CD4-positive, alpha-beta T cell treated with Interleukin-1 beta for 1 hour (primary cell): Measurements from ENCODE around the gene MRPS18A.
"Not testable (repeated sequence)": the region's sequence is repeated elsewhere in the genome, so short reads cannot be mapped to it uniquely, and the experiment has no call there.

Source experiments
- DNase-seq, 2 donors: peaks; one replicate each; pipeline ENCODE4 v3.0.0-alpha.2; 2020 to 2022

Gene MRPS18A

DNA sequence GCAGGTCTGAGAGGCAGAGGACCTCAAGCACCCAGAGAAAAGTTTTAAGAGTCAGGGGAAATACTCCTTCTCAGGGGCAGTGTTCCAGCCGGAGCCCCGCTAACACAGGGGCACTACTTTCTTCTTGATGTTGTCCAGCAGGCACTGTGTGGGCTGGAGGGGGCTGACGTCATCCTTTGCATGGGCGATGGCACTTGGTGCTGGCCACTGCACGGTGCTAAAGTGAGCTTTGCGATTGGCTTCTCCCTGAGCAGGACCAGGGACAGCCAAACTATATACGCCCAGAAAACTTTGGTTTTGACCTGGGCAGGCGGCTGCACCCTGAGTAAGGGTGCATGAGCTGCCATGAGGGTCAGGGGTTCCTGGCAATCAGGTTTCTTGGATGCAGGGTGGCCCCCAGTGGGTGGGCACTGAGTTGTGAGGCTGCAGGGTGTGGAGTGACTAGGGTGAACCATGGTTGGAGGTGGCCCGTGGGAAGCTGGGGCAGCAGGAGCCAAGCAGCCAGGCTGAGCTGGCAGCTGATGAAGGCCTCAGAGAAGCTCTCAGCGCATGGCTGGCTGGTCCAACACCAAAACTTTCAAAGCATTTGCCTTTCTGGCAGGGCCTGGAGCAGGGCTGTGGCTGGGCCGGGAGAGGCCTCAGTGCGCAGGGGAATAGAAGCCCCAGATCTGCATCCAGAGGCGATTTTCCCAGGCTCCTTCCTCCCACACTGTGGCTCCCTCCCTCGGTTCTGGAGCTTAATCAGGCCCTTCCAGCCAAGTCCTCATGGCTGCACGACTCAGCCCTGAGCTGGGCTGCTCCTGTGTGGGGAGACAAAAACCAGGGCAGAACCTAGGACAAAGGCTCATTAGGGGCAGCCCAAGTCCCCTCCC, 18.3 kb downstream of the MRPS18A start:
- DNase-seq, result no peak

DNA sequence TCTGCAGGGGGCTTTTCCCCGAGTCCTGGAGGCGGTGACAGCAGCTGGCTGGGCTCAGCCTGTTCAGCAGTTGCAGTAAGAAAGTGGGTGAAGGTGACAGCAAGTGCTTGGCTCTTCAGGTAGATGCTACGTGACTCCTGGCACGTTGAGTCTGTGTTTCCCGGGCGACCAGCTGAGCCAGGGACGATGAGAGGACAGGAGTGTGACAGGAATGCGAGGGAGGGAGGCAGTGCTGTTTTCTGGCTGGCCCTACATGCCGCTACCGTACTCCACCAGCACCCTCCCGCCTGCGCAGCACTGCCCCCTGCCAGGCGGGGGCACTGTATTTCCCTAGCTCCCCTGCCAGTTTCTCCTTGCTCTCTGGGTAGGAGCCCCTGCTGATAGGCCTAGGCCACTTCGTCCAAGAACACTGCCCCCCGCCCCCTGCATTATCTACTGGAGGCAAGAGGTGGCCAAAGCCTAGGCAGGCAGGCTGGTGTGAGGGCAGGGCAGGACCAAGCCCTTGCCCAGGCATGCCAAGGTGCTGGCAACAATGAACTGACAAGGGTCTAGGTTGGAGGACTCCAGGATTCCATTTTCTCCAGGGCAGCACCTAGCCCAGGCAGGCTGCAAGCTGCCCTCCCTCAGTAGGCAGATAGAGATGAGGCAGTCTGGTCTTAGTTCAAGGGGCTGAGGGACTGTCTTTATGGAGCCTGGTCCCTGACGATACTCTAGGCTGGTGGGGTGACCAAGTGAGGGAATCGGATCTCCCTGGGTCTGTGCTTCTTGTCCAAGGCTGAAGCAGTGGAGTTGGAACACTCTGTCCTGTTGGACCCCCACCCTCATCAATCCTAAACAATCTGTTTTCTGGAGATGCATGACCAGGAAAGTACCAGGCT, 19.2 kb downstream of the MRPS18A start:
- DNase-seq, result peak; percentile 35 to 41

DNA sequence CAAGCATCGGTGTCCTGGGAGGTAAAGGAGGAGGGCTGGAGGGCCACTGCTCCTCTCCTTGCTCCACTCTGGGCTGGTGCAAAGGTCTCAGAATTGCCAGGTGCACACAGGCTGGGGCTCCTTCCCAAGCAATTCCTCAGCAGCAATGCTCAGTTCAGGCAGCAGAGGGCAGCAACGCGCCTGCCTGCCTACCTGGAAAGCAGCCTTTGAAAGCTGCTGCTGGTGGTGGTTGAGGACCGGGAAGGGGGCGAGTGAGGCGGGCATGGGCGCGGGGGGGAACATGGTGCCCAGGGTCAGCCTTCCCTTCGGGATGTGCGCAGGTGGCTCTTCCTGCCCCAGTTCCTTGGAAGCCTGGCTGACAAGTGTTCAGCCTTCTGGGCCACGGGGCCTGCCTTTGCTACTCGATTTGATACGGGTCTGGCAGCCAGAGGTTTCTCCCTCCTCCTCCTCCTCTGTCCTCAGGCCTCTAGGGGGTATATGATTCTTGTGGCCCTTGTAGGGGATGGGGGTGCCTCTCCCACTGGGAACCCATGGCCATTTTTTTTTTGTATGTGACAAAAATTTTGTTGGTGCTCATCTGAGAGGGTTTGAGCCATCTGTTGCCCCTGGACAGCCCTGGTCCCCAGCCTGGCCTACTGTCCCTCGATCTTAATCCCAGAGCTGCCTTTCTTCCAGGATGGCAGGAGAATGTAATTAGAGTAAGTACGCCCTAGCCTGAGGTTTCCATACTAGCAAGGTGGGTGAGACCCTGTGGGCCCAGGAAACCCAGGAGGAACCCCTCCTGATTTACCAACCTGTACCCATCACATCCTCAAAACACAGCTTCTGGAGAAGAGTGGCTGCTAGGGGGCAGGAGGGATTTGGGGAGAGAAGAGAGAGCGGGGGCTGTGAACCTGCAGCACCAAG, 20.1 kb downstream of the MRPS18A start:
- DNase-seq, result peak; percentile 75 to 76

DNA sequence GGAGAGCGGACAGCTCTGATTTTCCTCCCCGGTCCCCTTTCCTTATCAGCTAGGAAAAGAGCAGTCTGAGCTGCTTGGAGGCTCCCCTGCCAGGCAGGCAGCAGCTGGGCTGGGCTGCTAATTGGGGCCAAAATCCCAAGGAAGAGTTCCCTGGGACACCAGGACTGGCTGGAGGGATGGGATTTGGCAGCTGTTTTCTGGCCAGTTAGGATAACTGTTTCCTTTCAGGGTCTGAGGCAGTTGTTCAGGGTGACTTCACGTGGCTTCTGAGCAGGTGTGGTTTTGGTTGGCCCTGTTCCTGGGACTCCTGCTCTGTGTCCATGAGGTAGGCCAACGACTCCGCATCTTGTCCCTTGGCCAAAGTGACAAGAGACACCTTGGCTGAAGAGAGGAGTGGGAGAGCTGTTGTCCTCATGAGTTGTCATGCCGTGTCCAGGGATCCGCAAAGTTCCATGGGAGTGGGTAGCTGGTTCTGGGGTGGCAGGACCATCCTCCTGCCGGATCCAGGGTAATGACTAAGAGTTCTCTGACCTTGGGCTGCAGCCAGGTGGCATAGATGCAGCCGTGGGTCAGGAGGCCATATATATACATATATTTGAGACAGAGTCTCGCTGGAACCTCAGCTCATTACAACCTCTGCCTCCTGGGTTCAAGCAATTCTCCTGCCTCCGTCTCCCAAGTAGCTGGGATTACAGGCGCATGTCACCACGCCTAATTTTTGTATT, 21.2 kb downstream of the MRPS18A start:
- no peak for DNase-seq

DNA sequence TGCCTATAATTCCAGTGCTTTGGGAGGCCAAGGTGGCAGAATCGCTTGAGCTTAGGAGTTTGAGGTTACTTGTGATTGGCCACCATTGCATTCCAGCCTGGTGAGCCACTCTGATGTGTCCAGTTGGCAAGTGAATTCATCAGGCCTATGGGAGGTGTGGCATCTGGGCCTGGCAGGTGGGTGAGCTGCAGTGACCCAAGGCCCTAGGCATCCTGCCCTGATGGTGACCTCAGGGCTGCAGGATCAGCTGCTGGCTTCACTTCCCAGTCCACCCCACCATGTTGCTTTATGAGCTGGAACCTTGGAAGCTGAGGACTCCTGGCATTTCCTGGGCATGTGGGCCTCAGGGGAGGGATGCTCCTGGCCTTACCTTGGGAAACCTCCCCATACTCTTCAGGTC, 22.2 kb downstream of the MRPS18A start:
- no peak for DNase-seq

DNA sequence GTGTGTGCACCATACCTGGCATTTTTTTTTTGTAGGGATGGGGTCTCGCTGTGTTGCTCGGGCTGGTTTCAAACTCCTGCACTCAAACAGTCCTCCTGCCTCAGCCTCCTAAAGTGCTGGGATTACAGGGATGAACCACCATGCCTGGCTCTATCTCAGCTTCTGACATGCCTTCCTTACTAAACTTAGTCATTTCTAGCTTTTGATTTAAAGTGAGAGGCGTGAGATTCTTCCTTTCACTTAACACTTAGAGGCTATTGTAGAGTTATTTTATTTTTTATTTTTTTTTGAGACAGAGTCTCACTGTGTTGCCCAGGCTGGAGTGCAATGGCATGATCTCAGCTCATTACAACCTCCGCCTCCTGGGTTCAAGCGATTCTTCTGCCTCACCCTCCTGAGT, 24.6 kb downstream of the MRPS18A start:
- not testable (repeated sequence) for DNase-seq

DNA sequence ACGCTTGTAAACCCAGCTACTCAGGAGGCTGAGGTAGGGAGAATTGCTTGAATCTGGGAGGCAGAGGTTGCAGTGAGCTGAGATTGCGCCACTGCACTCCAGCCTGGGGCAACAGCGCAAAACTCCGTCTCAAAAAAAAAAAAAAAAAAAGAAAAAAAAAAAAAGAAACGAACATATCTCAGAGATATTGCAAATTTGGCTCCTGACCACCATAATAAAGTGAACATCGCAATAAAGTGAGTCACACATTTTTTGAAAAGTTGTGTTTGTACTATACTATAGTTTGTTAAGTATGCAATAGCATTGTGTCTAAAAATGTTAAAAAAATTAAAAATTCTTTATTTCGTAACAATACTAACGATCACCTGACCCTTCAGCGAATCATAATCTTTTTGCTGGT, 29.4 kb downstream of the MRPS18A start:
- DNase-seq, result no peak

DNA sequence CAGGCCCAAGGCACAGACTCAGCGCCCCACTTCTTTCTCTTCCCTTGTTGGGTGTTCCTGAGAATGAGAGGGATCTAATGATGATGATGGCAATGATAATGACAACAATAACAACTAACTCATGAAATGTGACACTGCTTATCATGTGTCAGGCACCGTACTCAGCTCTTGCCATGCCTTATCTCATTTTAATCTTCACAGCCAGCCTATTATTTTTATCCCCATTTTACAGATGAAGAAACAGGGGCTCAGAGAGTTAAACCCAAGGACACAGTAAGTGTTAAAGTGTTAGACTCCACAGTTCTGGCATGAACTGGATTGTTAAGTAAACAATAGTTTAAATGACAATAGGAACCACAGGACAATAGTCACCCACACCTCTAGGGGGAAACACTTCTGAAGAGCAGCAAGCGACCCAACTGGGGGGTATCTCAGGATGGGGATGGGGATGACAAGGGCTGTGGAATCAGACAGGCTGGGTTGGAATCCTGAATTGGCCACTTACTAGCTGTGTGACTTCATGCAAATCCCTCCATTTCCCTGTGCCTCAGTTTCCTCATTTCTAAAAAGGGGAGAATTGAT, 30.3 kb downstream of the MRPS18A start:
- no peak for DNase-seq

DNA sequence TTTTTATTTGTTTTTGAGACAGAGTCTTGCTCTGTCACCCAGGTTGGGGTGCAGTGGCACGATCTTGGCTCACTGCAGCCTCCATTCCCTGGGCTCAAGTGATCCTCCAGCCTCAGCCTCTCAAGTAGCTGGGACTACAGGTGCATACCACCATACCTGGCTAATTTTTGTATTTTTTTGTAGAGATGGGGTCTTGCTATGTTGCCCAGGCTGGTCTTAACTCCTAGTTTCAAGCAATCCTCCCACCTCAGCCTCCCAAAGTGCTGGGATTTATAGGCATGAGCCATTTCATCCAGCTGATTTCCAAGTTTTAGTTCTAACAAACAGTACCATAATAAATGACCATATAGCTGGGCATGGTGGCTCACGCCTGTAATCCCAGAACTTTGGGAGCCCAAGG, 34.8 kb downstream of the MRPS18A start:
- DNase-seq, result not testable (repeated sequence)

DNA sequence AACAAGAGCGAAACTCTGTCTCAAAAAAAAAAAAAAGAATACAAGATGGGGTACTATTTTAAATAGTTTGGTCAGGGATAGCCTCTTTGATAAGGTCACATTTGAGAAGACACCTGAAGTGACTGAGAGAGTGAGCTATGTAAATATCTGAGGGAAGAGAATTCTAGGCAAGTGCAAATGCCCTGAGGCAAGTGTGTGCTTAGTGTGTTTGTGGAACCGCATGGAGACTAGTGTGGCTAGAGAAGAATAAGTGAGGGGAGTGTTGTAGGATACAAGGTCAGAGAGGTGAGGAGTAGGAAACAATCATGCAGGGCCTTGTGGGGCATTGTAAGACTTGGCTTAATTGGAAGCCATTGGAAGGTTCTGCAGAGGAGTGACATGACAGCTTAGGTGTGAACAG, 39.3 kb downstream of the MRPS18A start:
- no peak for DNase-seq

DNA sequence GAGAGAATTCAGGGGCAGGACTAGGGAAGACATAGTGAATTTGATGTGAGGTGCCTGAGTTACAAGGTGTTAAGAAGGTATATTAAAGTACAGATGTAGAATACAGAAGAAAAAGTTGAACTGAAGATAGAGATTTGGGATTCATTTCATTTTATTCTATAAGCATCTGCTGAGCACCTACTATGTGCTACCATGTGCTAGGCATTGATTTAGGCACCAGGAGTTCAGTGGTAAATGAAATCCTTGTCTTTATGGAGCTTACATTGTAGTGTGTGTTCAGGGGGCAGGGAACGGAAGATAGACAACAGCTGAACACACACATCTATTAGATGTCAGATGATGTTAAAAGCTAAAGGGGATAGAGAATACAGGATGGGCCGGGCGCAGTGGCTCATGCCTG, 40.0 kb downstream of the MRPS18A start:
- DNase-seq, result no peak

DNA sequence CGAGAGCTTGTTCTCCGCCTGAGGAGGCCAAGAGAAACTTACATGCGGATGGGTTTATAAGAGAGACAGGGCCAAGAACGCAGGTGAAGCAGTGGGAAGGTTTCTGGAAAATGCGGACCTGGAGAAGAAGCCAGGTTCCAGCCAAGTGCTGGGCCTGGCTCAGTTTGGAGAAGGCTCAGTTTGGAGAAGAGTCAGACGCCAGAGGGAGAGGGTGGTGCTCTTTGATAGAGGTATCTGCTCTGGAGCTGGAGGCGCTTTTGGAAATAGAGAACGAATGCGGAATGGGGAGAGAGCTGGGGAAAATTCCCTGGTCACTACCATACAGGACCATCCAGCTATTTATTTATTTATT, 42.0 kb downstream of the MRPS18A start:
- no peak for DNase-seq

DNA sequence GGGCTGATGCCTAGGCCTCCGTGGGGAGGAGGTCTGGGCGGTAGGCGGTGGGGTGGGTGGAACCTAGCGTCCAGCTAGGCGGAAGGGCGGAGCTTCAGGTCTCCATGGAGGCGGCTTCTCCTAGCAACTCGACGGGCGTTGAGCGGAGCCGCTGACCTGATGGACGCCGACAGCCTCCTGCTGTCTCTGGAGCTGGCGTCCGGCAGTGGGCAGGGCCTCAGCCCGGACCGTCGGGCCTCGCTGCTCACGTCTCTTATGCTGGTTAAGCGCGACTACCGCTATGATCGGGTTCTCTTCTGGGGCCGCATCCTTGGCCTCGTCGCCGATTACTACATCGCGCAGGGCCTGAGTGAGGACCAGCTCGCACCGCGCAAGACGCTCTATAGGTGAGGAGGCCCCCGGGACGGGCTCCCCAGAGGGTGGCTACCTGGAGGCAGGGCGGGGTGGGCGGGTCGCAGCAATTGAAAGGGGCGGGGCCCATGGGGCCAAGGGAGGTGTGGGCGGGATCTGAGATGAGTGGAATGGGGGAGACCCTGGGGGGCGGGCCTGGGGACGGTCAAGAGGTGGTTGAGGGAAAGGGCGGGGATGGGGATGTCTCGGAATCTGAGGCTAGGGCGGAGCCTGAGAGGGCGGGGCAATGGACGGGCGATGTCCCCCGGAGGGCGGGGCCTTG, 42.5 kb downstream of the MRPS18A start, which contains the start of gene RSPH9:
TSS of gene RSPH9 (plus strand) at position 97 of the 673 bp plus-strand sequence. CDS start at position 160, 63 bp downstream.
- DNase-seq, result peak; percentile 72 to 74

DNA sequence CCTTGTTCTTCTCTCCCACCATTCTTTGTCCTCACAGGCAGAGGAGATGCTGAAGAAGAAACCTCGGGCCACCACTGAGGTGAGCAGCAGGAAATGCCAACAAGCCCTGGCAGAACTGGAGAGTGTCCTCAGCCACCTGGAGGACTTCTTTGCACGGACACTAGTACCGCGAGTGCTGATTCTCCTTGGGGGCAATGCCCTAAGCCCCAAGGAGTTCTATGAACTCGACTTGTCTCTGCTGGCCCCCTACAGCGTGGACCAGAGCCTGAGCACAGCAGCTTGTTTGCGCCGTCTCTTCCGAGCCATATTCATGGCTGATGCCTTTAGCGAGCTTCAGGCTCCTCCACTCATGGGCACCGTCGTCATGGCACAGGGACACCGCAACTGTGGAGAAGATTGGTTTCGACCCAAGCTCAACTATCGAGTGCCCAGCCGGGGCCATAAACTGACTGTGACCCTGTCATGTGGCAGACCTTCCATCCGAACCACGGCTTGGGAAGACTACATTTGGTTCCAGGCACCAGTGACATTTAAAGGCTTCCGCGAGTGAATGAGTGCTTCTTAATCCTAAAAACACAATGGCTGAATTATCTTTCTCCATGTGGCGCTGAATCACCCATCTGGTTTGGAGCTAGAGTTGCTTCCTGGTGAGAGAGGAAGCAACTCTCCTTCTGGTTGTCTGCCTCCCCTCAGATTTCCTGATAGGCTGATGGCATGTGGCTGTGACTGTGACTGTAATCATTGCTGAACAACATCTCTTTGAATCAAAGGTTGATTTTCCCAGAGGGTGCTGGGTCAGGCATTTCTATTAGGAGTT, 47.4 kb downstream of the MRPS18A start:
- DNase-seq, result no peak

DNA sequence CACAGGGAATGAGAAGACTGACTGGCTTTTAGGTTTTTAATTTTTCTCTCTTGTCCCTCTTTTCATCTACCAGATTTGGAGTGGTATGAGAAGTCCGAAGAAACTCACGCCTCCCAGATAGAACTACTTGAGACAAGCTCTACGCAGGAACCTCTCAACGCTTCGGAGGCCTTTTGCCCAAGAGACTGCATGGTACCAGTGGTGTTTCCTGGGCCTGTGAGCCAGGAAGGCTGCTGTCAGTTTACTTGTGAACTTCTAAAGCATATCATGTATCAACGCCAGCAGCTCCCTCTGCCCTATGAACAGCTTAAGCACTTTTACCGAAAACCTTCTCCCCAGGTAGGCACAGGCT, 51.3 kb downstream of the MRPS18A start:
- no peak for DNase-seq

DNA sequence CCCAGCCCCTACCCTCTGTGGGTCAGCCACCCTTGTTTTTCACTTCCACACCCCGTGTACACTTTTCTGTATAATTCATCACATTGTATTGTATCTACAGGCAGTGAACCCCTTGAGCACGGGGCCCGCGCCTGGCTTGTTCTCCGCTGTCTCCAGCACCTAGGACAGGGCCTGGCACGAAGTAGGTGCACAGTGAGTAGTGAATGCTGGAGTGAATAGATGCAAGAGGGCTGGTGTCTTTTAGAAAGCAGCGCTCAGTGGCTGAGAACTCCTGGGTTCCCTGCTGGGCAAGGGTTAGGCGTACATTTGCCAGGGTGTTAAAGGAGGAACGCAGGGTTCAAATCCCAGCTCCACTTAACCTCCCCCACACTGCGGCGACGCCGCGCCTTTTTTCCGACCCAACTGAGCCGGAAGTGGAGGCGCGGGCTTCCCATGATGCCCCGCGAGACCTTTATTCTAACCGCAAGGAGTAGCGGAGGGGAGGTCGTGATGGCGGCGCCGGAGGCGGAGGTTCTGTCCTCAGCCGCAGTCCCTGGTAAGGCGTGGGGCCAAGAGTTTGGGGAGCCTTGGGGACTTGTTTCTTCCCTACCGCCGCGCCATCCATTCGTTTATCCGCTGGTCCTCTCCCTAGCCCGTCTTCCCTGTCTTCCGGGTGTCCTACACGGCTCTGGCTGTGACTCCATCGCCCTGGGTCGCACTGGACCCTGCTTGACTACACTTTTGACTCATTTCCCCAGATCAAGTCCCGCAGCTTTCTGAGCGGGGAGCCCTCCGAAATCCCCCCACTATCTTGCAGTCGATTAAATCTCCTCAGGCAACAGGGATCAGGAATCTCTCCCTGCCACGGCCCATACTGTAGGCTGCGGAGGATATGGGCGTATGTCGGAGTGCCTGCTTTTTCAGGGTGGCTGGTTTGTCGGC, 51.9 kb downstream of the MRPS18A start, which contains the start of gene MAD2L1BP:
TSS of gene MAD2L1BP (plus strand) at position 454 of the 921 bp plus-strand sequence. CDS start at position 490, 36 bp downstream.
- peak; percentile 78 to 82 for DNase-seq

DNA sequence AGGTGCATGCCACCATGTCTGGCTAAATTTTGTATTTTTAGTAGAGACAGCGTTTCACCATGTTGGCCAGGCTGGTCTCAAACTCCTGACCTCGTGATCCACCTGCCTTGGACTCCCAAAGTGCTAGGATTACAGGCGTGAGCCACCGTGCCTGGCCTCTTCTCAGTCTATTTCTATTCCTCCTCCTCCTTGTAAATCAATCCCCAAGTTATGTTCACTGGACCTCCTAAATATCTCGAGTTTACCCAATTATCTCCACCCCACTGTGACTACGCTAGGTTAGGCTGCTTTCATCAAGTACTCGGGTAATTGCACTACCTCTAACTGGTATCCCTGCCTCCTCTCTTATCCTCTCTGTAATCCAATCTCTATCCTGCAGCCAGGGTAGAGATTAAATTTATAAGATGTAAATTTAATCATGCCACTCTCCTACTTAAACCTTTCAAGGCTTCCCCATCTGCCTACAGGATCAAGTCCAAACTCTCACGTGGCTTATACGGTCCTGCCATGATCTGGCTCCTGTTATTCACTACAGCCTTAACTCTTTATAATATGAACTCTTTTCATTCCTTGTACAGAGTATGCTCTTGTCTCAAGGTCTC, 52.8 kb downstream of the MRPS18A start:
- DNase-seq, result no peak

DNA sequence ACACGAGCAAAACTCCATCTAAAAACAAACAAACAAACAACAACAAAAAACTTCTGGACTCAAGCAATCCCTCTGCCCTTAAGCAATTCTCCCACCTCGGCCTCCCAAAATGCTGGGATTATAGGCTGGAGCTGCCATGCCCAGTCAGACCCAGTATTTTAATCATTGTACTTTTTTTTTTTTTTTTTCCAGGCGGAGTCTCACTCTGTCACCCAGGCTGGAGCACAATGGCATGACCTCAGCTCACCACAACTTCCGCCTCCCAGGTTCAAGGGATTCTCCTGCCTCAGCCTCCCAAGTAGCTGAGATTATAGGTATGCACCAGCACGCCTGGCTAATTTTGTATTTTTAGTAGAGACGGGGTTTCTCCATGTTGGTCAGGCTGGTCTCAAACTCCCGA, 54.6 kb downstream of the MRPS18A start:
- not testable (repeated sequence) for DNase-seq
